Endothelial cell of umbilical vein (primary cell): ENCODE data around the gene LIN7A. TPM values are rescaled to one million over a fixed set of nuclear protein-coding genes. Genes with fewer than 3 reads are reported as not detected.

Experiments
- BruUV-seq: library from RNA; stranded (reverse); fragments of 400-500 nt; replicated peaks from 2 replicates; lab custom pipeline; 2021; lab: Mats Ljungman, UMichigan
- CTCF ChIA-PET: fragments of 300-600, 350-600 bp; sonication (Branson Sonifier 250); formaldehyde crosslinking; loops from one replicate; lab custom pipeline; 2021; ENCODE audit warnings: antibody characterized with exemption, inconsistent platforms; lab: Charles Lee
- POLR2A ChIA-PET: fragments of 300-600, 350-600 bp; sonication (Branson Sonifier 250); formaldehyde crosslinking; loops from one replicate; lab custom pipeline; 2021; ENCODE audit warnings: antibody characterized with exemption, inconsistent platforms; lab: Charles Lee
- DNase-seq: peaks from one replicate; pipeline ENCODE4 v3.0.0-alpha.2; 2011; ENCODE audit warnings: low read depth, low spot score
- FAIRE-seq: peaks from 2 replicates; lab custom pipeline; 2011; peaks lifted over from hg19 to GRCh38; lab: Jason Lieb, UNC
- H2AFZ ChIP-seq: 2 replicates; pipeline ENCODE4 v1.6.0; 2012; ENCODE audit warnings: low read depth, low read length, control low read depth, inconsistent platforms
- H3K27ac ChIP-seq: 2 replicates; pipeline ENCODE4 v1.5.1; 2011; ENCODE audit warnings: low read depth, mild to moderate bottlenecking, control low read depth, low read length, moderate library complexity; ENCODE audit not compliant: insufficient read depth
- H3K27me3 ChIP-seq, 2 experiments: 2 replicates each; pipeline versions ENCODE4 v1.6.0 to v1.6.1; 2011; ENCODE audit warnings: low read length in 2 of 2, mixed read lengths in 1 of 2; ENCODE audit not compliant: control insufficient read depth in 2 of 2, insufficient read depth in 2 of 2
- H3K36me3 ChIP-seq, 2 experiments: 2 replicates in 1 of 2; 3 replicates in 1 of 2; pipeline ENCODE4 v1.5.1; 2011; ENCODE audit warnings: low read length in 2 of 2, mild to moderate bottlenecking in 1 of 2, moderate library complexity in 1 of 2; ENCODE audit not compliant: control insufficient read depth in 2 of 2, insufficient read depth in 2 of 2; ENCODE audit errors: extremely low read depth in 1 of 2
- H3K4me1 ChIP-seq: 3 replicates; pipeline ENCODE4 v1.5.1; 2011; ENCODE audit warnings: mild to moderate bottlenecking, low read length; ENCODE audit not compliant: control insufficient read depth, insufficient read depth; ENCODE audit errors: extremely low read depth
- H3K4me2 ChIP-seq: 2 replicates; pipeline ENCODE4 v1.6.1; 2011; ENCODE audit warnings: low read length, control low read depth, mixed read lengths; ENCODE audit not compliant: insufficient read depth
- H3K4me3 ChIP-seq, 3 experiments: fragments of 200-600 bp in 1 of 3; sonication (generic), shearing (Covaris generic) in 1 of 3; replicated peaks in 1 of 3; 2 replicates each; pipeline ENCODE4 v1.5.1; 2011 to 2016; ENCODE audit warnings: control low read depth in 3 of 3, low read length in 3 of 3, mild to moderate bottlenecking in 2 of 3, inconsistent platforms in 1 of 3, low read depth in 1 of 3, moderate library complexity in 1 of 3; ENCODE audit not compliant: insufficient read depth in 1 of 3
- H3K79me2 ChIP-seq: 2 replicates; pipeline ENCODE4 v1.6.0; 2012; ENCODE audit warnings: low read length, inconsistent platforms; ENCODE audit not compliant: control insufficient read depth, insufficient read depth
- H3K9ac ChIP-seq: replicated peaks from 2 replicates; pipeline ENCODE3; 2011; ENCODE audit warnings: low read length, control low read depth; ENCODE audit not compliant: insufficient read depth; ENCODE audit errors: extremely low read depth
- H3K9me1 ChIP-seq: replicated peaks from 3 replicates; pipeline ENCODE4 v1.6.0; 2011; ENCODE audit warnings: mild to moderate bottlenecking, low read length; ENCODE audit not compliant: control insufficient read depth, insufficient read depth; ENCODE audit errors: extremely low read depth
- H3K9me3 ChIP-seq: replicated peaks from 2 replicates; pipeline ENCODE4 v1.5.1; 2012; ENCODE audit warnings: low read length, inconsistent platforms; ENCODE audit not compliant: control insufficient read depth, insufficient read depth
- H4K20me1 ChIP-seq: replicated peaks from 2 replicates; pipeline ENCODE3; 2011; ENCODE audit warnings: mild to moderate bottlenecking, low read length; ENCODE audit not compliant: control insufficient read depth, insufficient read depth; ENCODE audit errors: extremely low read depth
- CTCF ChIP-seq, 2 donors: IDR thresholded peaks; 1 replicate in 1 of 2; 2 replicates in 1 of 2; pipeline ENCODE4 v1.5.1; 2011; ENCODE audit warnings: low read length in 2 of 2, mild to moderate bottlenecking in 2 of 2, moderate library complexity in 2 of 2, control low read depth in 1 of 2, inconsistent platforms in 1 of 2, low read depth in 1 of 2; ENCODE audit not compliant: insufficient read depth in 1 of 2; ENCODE audit errors: extremely low read depth in 1 of 2
- EZH2 ChIP-seq: IDR thresholded peaks from 2 replicates; pipeline ENCODE4 v1.6.1; 2012; ENCODE audit warnings: borderline replicate concordance, low read depth, mild to moderate bottlenecking, moderate library complexity, low read length, inconsistent platforms; ENCODE audit not compliant: severe bottlenecking
- FOS ChIP-seq: IDR thresholded peaks from 2 replicates; pipeline ENCODE4 v1.6.1; 2011; ENCODE audit warnings: mild to moderate bottlenecking, low read length, moderate library complexity, borderline replicate concordance; ENCODE audit not compliant: insufficient read depth
- GATA2 ChIP-seq: IDR thresholded peaks from 2 replicates; pipeline ENCODE4 v1.7.0; 2011; ENCODE audit warnings: low read depth, mild to moderate bottlenecking, moderate library complexity, mixed read lengths, low read length; ENCODE audit not compliant: insufficient read length, insufficient read depth
- JUN ChIP-seq: IDR thresholded peaks from 2 replicates; pipeline ENCODE4 v1.6.1; 2011; ENCODE audit warnings: borderline replicate concordance, low read depth; ENCODE audit not compliant: insufficient read length, insufficient read depth
- MAX ChIP-seq: IDR thresholded peaks from 2 replicates; pipeline ENCODE4 v1.6.1; 2011; ENCODE audit not compliant: insufficient read depth, insufficient read length
- MYC ChIP-seq: IDR thresholded peaks from one replicate; pipeline ENCODE4 v1.6.1; 2011; ENCODE audit warnings: mild to moderate bottlenecking, low read depth, low read length
- POLR2A ChIP-seq: IDR thresholded peaks from 2 replicates; pipeline ENCODE4 v1.6.1; 2012; ENCODE audit warnings: low read depth, mild to moderate bottlenecking, control low read depth, low read length
- POLR2AphosphoS5 ChIP-seq: IDR thresholded peaks from 2 replicates; pipeline ENCODE4 v1.6.1; 2012; ENCODE audit warnings: low read depth, mild to moderate bottlenecking, control low read depth, low read length, moderate library complexity; ENCODE audit not compliant: insufficient read depth
- dilution Hi-C: fragments of 300-500 bp; cut with MboI; formaldehyde crosslinking; loops from one replicate; pipeline ENCODE4 v1.15.0; 2019; ENCODE audit warnings: low sequenced_read_pairs; ENCODE audit not compliant: extremely low pct_ligation_motif_present
- intact Hi-C: fragments of 100-400 bp; cut with micrococcal nuclease; formaldehyde crosslinking; loops from one replicate; pipeline ENCODE4 v1.10.0; 2022
- polyA plus RNA-seq, 4 experiments: library from polyadenylated mRNA; depleted of rRNA in 3 of 4; stranded (reverse) in 3 of 4; unstranded in 1 of 4; fragments of >200 nt; gene quantifications; 2 replicates each; pipeline versions ENCODE4 v1.2.1 to v1.2.3, GENCODE V29; 2011 to 2012; ENCODE audit warnings: missing spikeins in 1 of 4
- total RNA-seq: library from RNA; stranded (reverse); gene quantifications from 2 replicates; pipeline ENCODE4 v1.2.3, GENCODE V29; 2021

The LIN7A gene
- total and polyA plus RNA-seq, 2 donors (not counting 3 experiments of a cell fraction or from before 2014, with no cell fraction given) = 1.6 to 4.3 TPM

GRCh38 chr12:80892597-80893445, 44.9 kb downstream of the LIN7A start:
- dilution Hi-C loops (no loop called here), intact Hi-C loops (no loop called here)
- Histone ChIP-seq H3K4me2 (no peak overlapping the region), H2AFZ (no peak overlapping the region), H3K9me3 (no peaks in the 10 kb centered on the region), H3K4me3 (no peak overlapping the region), H3K27me3 (no peaks in the 10 kb centered on the region), H3K9me1 (no peaks in the 10 kb centered on the region), H4K20me1 (no peaks in the 10 kb centered on the region), H3K79me2 (no peaks in the 10 kb centered on the region), H3K4me1 (no peaks in the 10 kb centered on the region), H3K36me3 (no peaks in the 10 kb centered on the region), H3K27ac (no peak overlapping the region), H3K9ac (no peak overlapping the region)
- no TSS peak for BruUV-seq
- TF ChIP-seq MAX = no peak
- no peak for TF ChIP-seq MYC
- TF ChIP-seq FOS = no peak
- no peak for TF ChIP-seq POLR2A
- TF ChIP-seq POLR2AphosphoS5 = no peak
- TF ChIP-seq JUN = no peak
- no peak for TF ChIP-seq CTCF (IDR thresholded peaks at IDR 0.05; ENCODE audit: extremely low read depth in 1 of 2, insufficient read depth in 1 of 2, low read depth in 1 of 2, low read length in 2 of 2)
- no peak for TF ChIP-seq GATA2
- TF ChIP-seq EZH2 = no peak
- no peak for DNase-seq
- no peak for FAIRE-seq
- POLR2A ChIA-PET = no interaction called here
- CTCF ChIA-PET = interaction anchor here (1.0 kb wide), 1 partner anchor 13 kb away, joined by 3 read pairs; no protein-coding TSS in a partner anchor
